NCI-H1417 treated with DMSO at 0.1 percent for 48 hours (cell line): ENCODE data around the gene PLA2G4D.

Experiments used
- DNase-seq: peaks from one replicate; lab custom pipeline; 2025; lab: John Stamatoyannopoulos, UW

PLA2G4D gene

DNA sequence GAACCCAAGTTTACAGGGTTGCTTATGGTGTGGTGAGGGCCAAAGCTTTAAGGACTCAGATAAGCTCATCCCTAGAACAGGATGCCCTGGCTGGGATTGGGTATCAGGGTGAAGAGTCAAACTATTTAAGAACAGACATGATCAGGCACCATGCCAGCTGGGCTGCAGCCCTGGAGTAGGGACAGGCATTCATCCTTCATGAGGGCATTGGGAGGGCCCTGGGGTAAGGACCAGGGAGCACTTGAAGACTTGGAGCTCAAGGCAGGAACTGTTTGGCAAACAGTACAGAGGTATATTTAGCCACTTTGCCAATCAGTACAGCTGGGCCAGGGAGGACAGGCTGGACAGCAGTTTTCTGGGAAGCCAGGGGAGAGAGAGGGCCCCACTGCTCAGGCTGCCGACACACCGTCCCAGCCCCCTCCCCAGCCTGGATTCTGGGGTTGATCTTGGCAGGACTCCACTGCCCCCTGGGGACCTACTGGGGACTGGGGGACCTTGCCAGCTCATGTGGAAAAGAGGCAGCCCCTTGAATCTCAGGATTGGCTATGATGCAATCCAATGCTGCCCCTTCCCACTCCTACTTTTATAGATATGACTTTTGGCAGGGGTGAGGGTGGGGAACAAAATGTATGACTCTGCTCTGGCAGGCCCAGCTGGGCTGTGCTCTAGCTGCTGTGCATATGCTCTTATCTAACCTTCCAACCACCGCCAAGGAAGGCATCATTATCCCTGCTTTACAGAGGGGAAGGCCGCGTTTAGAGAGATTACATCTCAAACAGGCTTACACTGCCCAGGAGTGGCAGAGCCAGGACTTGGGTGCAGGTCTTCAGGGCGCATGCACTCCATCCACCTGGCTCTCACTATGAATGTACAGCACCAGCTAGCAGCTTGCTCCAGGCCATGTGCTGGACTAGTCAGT is 75.8 kb downstream of the PLA2G4D start:
- no peak for DNase-seq
